GM12878 (cell line): ENCODE data around the gene ANKFY1. TPM values are rescaled to one million over a fixed set of nuclear protein-coding genes. Genes with fewer than 3 reads are reported as not detected.

Experiments used
- ATAC-seq: fragments of 200-7000 bp; cut with Tn5 transposase; 3 replicates; pipeline ENCODE4 v1.9.1; 2020; ENCODE audit warnings: mild to moderate bottlenecking, moderate library complexity
- BruUV-seq: library from RNA; stranded (reverse); fragments of 400-500 nt; replicated peaks from 2 replicates; lab custom pipeline; 2021; lab: Mats Ljungman, UMichigan
- CTCF ChIA-PET: fragments of 300-600 bp; sonication (Branson Sonifier 250); formaldehyde crosslinking; extraction: SDS; loops from one replicate; lab custom pipeline; 2021; ENCODE audit warnings: inconsistent platforms; lab: Yijun Ruan, JAX
- POLR2A ChIA-PET: fragments of 350-600 bp; formaldehyde crosslinking; extraction: SDS; loops from one replicate; lab custom pipeline; 2021; ENCODE audit warnings: inconsistent platforms; lab: Charles Lee
- RAD21 ChIA-PET: fragments of 300-600 bp; sonication (Branson Sonifier 250); formaldehyde crosslinking; loops from one replicate; lab custom pipeline; 2023; ENCODE audit warnings: antibody characterized with exemption; ENCODE audit not compliant: unreplicated experiment; lab: Charles Lee
- SMC1A ChIA-PET: fragments of 300-600 bp; sonication (Branson Sonifier 250); formaldehyde crosslinking; loops from one replicate; lab custom pipeline; 2023; ENCODE audit not compliant: unreplicated experiment, uncharacterized antibody; lab: Charles Lee
- DNase-seq: peaks from one replicate; pipeline ENCODE4 v3.0.0-alpha.2; 2011; ENCODE audit warnings: low read depth, low spot score
- FAIRE-seq: peaks from 3 replicates; lab custom pipeline; 2011; peaks lifted over from hg19 to GRCh38; lab: Jason Lieb, UNC
- H2AFZ ChIP-seq: 2 replicates; pipeline ENCODE4 v1.6.0; 2011; ENCODE audit warnings: low read depth, low read length, control low read depth; ENCODE audit not compliant: control insufficient read depth
- H3K27ac ChIP-seq: 2 replicates; pipeline ENCODE4 v1.5.1; 2011; ENCODE audit warnings: control low read depth; ENCODE audit not compliant: control insufficient read depth, insufficient read depth
- H3K27me3 ChIP-seq, 2 experiments: replicated peaks in 1 of 2; 2 replicates each; pipeline versions ENCODE4 v1.6.0 to v1.6.1; 2011; ENCODE audit warnings: low read length in 1 of 2; ENCODE audit not compliant: control insufficient read depth in 2 of 2, insufficient read depth in 2 of 2
- H3K36me3 ChIP-seq, 2 experiments: 2 replicates each; pipeline ENCODE4 v1.5.1; 2011; ENCODE audit warnings: low read length in 1 of 2; ENCODE audit not compliant: control insufficient read depth in 2 of 2, insufficient read depth in 2 of 2
- H3K4me1 ChIP-seq: 2 replicates; pipeline ENCODE4 v1.6.1; 2011; ENCODE audit warnings: mild to moderate bottlenecking, low read length, moderate library complexity, mixed read lengths; ENCODE audit not compliant: control insufficient read depth, insufficient read depth
- H3K4me2 ChIP-seq: 2 replicates; pipeline ENCODE4 v1.6.0; 2011; ENCODE audit warnings: control low read depth; ENCODE audit not compliant: control insufficient read depth, insufficient read depth
- H3K4me3 ChIP-seq: fragments of 200-600 bp; sonication (generic); 2 replicates; pipeline ENCODE4 v1.5.1; 2016
- H3K79me2 ChIP-seq: 2 replicates; pipeline ENCODE4 v1.6.0; 2011; ENCODE audit warnings: low read length; ENCODE audit not compliant: control insufficient read depth, insufficient read depth
- H3K9ac ChIP-seq: 2 replicates; pipeline ENCODE4 v1.8.0; 2011; ENCODE audit warnings: low read length, control low read depth, mixed read lengths; ENCODE audit not compliant: control insufficient read depth, insufficient read depth
- H3K9me3 ChIP-seq: replicated peaks from 3 replicates; pipeline ENCODE4 v1.5.1; 2011; ENCODE audit warnings: mild to moderate bottlenecking, low read length; ENCODE audit not compliant: control insufficient read depth, insufficient read depth
- H4K20me1 ChIP-seq: 2 replicates; pipeline ENCODE4 v1.6.0; 2011; ENCODE audit not compliant: control insufficient read depth, insufficient read depth
- BACH1 ChIP-seq: fragments of 450-650 bp; IDR thresholded peaks from 2 replicates; pipeline ENCODE4 v1.6.1; 2017; ENCODE audit warnings: mild to moderate bottlenecking, borderline replicate concordance
- BRCA1 ChIP-seq: IDR thresholded peaks from 2 replicates; pipeline ENCODE4 v1.6.1; 2011; ENCODE audit warnings: low read depth, low read length, improper control_type of control experiment
- CHD1 ChIP-seq: IDR thresholded peaks from 2 replicates; pipeline ENCODE4 v1.6.1; 2012; ENCODE audit warnings: low read depth, low read length, improper control_type of control experiment
- CREB1 ChIP-seq: IDR thresholded peaks from 2 replicates; pipeline ENCODE4 v1.6.1; 2012; ENCODE audit warnings: low read depth, mild to moderate bottlenecking, inconsistent platforms
- FOS ChIP-seq: IDR thresholded peaks from 3 replicates; pipeline ENCODE4 v1.6.1; 2011; ENCODE audit warnings: borderline replicate concordance; ENCODE audit not compliant: insufficient read length; ENCODE audit errors: extremely low read depth
- FOXK2 ChIP-seq: fragments of 450-650 bp; IDR thresholded peaks from 2 replicates; pipeline ENCODE4 v1.6.1; 2017; ENCODE audit warnings: mild to moderate bottlenecking, moderate library complexity
- HDAC2 ChIP-seq: fragments of 200-600 bp; sonication (generic); IDR thresholded peaks from 2 replicates; pipeline ENCODE4 v1.6.1; 2017
- HDAC6 ChIP-seq: fragments of 200-600 bp; sonication (generic); IDR thresholded peaks from one replicate; pipeline ENCODE4 v1.8.0; 2017; ENCODE audit warnings: antibody characterized with exemption; ENCODE audit not compliant: unreplicated experiment
- IKZF1 ChIP-seq: fragments of 450-650 bp; conservative IDR thresholded peaks from 2 replicates; pipeline ENCODE4 v1.6.1; 2017; ENCODE audit warnings: antibody characterized with exemption, mild to moderate bottlenecking
- MTA3 ChIP-seq: IDR thresholded peaks from 2 replicates; pipeline ENCODE4 v1.6.1; 2012; ENCODE audit warnings: low read length, inconsistent platforms, borderline replicate concordance
- NFYA ChIP-seq: IDR thresholded peaks from 2 replicates; pipeline ENCODE4 v1.6.1; 2011; ENCODE audit warnings: low read depth, mild to moderate bottlenecking, low read length, improper control_type of control experiment, borderline replicate concordance
- TCF7 ChIP-seq: IDR thresholded peaks from 2 replicates; pipeline ENCODE4 v1.6.1; 2014; ENCODE audit warnings: antibody characterized with exemption, borderline replicate concordance
- ZNF274 ChIP-seq: IDR thresholded peaks from one replicate; pipeline ENCODE4 v1.8.0; 2011; ENCODE audit not compliant: insufficient read length, insufficient read depth
- WGBS: methylation state at CpG from one replicate; pipeline ENCODE4 v1.1.6; 2016; ENCODE audit warnings: low lambda C conversion rate; ENCODE audit not compliant: insufficient replicate concordance, insufficient coverage; ENCODE audit errors: missing lambda C conversion rate; 5-methylcytosine and 5-hydroxymethylcytosine counted together
- in situ Hi-C: fragments of 300-500 bp; cut with MboI; formaldehyde crosslinking; loops from 9 replicates; pipeline ENCODE4 v1.14.3; 2018; ENCODE audit warnings: mixed read lengths
- intact Hi-C: fragments of 100-400 bp; cut with micrococcal nuclease; formaldehyde crosslinking; loops from one replicate; pipeline ENCODE4 v1.14.2; 2022; ENCODE audit not compliant: unreplicated experiment
- polyA plus RNA-seq, 11 experiments: library from polyadenylated mRNA; depleted of rRNA in 4 of 11; unstranded in 6 of 11; stranded (reverse) in 5 of 11; fragments of >200 nt; fragmentation: Nextera tagmentation in 4 of 11; fragmentation: Illumina TruSeq in 1 of 11; extraction: Ambion mirVana in 4 of 11; extraction: Trizol in 1 of 11; gene quantifications; 1 replicate in 1 of 11; 2 replicates in 10 of 11; pipeline versions ENCODE4 v1.2.1 to v1.2.3, GENCODE V29; 2011 to 2016; ENCODE audit warnings: inconsistent platforms in 2 of 11, missing spikeins in 2 of 11, low read depth in 1 of 11
- total RNA-seq, 4 experiments: library from RNA; depleted of rRNA in 3 of 4; stranded (reverse); fragments of >200 nt in 3 of 4; fragmentation: Illumina TruSeq in 1 of 4; extraction: Trizol in 1 of 4; gene quantifications; 2 replicates each; pipeline versions ENCODE4 v1.2.1 to v1.2.3, GENCODE V29; 2013 to 2021

Gene ANKFY1
- total and polyA plus RNA-seq, 10 of the 15 experiments (the other 5 are each of a cell fraction or from before 2014, with no cell fraction given): 3.0 to 27.7 (median 16.4) TPM

DNA sequence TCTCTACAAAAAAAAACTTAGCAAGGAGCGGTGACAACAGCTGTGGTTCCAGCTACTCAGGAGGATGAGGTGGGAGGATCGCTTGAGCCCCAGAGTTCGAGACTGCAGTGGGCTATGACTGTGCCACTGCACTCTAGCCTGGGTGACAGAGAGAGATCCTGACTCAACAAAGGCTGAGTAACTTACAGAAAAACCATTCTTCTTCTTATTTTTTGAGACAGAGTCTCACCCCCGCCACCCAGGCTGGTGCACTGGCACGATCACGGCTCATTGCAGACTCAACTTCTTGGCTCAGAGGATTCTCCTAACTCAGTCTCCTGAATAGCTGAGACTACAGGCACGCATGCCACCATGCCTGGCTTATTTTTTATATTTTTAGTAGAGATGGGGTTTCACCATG lies 64.8 kb downstream of the ANKFY1 start:
- intact Hi-C loops: no loop called here
- FAIRE-seq: no peak
- Histone ChIP-seq H3K36me3 (peaks cover 5 to 29% of the 10 kb centered on the region in 2 experiments), H3K4me2 (no peak overlapping the region), H3K4me1 (no peaks in the 10 kb centered on the region), H3K27ac (no peak overlapping the region), H2AFZ (no peak overlapping the region), H4K20me1 (no peaks in the 10 kb centered on the region), H3K4me3 (no peak overlapping the region), H3K79me2 (no peaks in the 10 kb centered on the region), H3K27me3 (no peaks in the 10 kb centered on the region), H3K9me3 (no peaks in the 10 kb centered on the region), H3K9ac (no peak overlapping the region)
- ChIA-PET CTCF (interaction anchor here (1.7 to 1.9 kb wide), 2 partner anchors 32 to 56 kb away, joined by 5 to 8 read pairs; partner anchors contain the start of genes CYB5D2 and ZZEF1), POLR2A (no interaction called here), SMC1A (no interaction called here), RAD21 (interaction anchor here (2.4 kb wide), 1 partner anchor 214 kb away, joined by 28 read pairs; no protein-coding TSS in a partner anchor)
- ATAC-seq: no peak
- BruUV-seq: no TSS peak
- DNase-seq: no peak
- no peak for TF ChIP-seq TCF7
- TF ChIP-seq FOS: no peak
- TF ChIP-seq BRCA1: no peak
- no peak for TF ChIP-seq ZNF274
- TF ChIP-seq MTA3: no peak
- TF ChIP-seq HDAC2: no peak
- TF ChIP-seq BACH1: no peak
- TF ChIP-seq HDAC6: no peak
- no peak for TF ChIP-seq CREB1
- no peak for TF ChIP-seq NFYA
- TF ChIP-seq IKZF1: no peak
- TF ChIP-seq CHD1: no peak
- TF ChIP-seq FOXK2: no peak
- in situ Hi-C loops: no loop called here
- 76% methylated on average over 7 of the region's 7 CpGs for WGBS
